Activated CD4-positive, alpha-beta T cell treated with anti-CD3 and anti-CD28 coated beads, Interleukin-2, amount 10 ng/mL, durations not matched to agents 24 days and 14 days (primary cell): ENCODE measurements around the gene B9D1. TPM values are rescaled to one million over a fixed set of nuclear protein-coding genes. Genes with fewer than 3 reads are reported as not detected.

Experiments
- DNase-seq: peaks from one replicate; pipeline ENCODE4 v3.0.0; 2022
- H3K27ac Mint-ChIP-seq: one replicate; pipeline ENCODE4 v1.8.0; 2022; ENCODE audit warnings: mild to moderate bottlenecking, mixed read lengths
- H3K27me3 Mint-ChIP-seq: one replicate; pipeline ENCODE4 v1.8.0; 2022; ENCODE audit warnings: mixed read lengths
- H3K36me3 Mint-ChIP-seq: one replicate; pipeline ENCODE4 v1.8.0; 2022; ENCODE audit warnings: low read depth, mild to moderate bottlenecking, mixed read lengths
- H3K4me1 Mint-ChIP-seq: one replicate; pipeline ENCODE4 v1.8.0; 2021; ENCODE audit warnings: mixed read lengths
- H3K4me3 Mint-ChIP-seq: one replicate; pipeline ENCODE4 v1.8.0; 2022; ENCODE audit warnings: mild to moderate bottlenecking, moderate library complexity, mixed read lengths
- H3K9me3 Mint-ChIP-seq: one replicate; pipeline ENCODE4 v1.8.0; 2021; ENCODE audit warnings: mixed read lengths
- intact Hi-C: fragments of 100-400 bp; cut with micrococcal nuclease; formaldehyde crosslinking; loops from one replicate; pipeline ENCODE4 v1.15.1; 2023
- total RNA-seq: library from RNA; stranded (reverse); gene quantifications from 2 replicates; pipeline ENCODE4 v1.2.3, GENCODE V29; 2022

The B9D1 gene
- total RNA-seq, 1 donor from 2014 or later, result 6.1 TPM

DNA sequence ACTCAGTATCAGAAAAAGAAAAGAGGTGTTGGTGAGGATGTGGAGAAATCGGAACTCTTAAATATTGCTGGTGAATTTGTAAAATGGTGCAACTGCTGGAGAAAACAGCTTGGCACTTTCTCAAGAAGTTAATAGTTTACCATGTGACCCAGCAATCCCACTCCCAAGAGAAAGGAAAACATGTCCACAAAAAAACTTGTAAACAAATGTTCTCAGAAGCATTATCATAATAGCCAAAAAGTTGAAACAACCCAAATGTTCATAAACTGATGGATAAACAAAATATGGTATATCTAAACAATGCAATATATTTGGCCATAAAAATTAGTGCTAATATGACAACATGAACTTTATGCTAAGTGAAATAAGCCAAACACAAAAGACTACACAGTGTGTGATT is 13.2 kb upstream of the B9D1 start:
- no peaks in the 10 kb centered on the region for H3K9me3 Mint-ChIP-seq
- peaks cover 40% of the 10 kb centered on the region for H3K4me1 Mint-ChIP-seq
- peak overlapping the region; percentile 40 for H3K4me3 Mint-ChIP-seq
- H3K27me3 Mint-ChIP-seq, result no peaks in the 10 kb centered on the region
- peaks cover 11% of the 10 kb centered on the region for H3K36me3 Mint-ChIP-seq
- no peak for DNase-seq
- intact Hi-C loops, result loop anchor here (5.0 kb wide), 1 partner anchor 72 kb away; no protein-coding TSS in a partner anchor
- no peak overlapping the region for H3K27ac Mint-ChIP-seq

GRCh38 chr17:19374136-19374535 is 11.6 kb upstream of the B9D1 start:
- no peak overlapping the region for H3K27ac Mint-ChIP-seq
- peaks cover 4% of the 10 kb centered on the region for H3K36me3 Mint-ChIP-seq
- H3K9me3 Mint-ChIP-seq, result no peaks in the 10 kb centered on the region
- intact Hi-C loops, result no loop called here
- no peak for DNase-seq
- H3K4me1 Mint-ChIP-seq, result peaks cover 52% of the 10 kb centered on the region
- H3K27me3 Mint-ChIP-seq, result no peaks in the 10 kb centered on the region
- H3K4me3 Mint-ChIP-seq, result no peak overlapping the region

GRCh38 chr17:19372866-19373504 is 10.5 kb upstream of the B9D1 start:
- intact Hi-C loops, result no loop called here
- H3K27ac Mint-ChIP-seq, result no peak overlapping the region

DNA sequence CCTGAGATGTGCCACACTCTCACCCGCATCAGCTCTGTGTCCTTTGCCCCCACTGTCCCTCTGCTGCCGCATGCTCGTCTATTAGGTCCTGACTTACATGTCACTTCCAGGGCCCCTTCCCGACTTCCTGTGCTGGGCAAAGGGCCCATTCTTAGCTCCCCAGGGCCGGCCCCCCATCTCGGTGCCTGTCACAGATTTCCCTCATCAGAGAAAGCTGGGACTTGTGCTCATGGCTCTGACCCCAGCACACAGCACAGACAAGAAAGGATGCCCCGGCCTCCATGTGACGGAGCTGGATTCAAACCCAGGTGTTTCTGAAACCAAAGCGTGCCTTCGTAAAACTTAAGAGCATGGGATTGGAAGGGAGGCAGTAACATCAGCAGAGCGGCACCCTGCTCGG is 9.9 kb upstream of the B9D1 start:
- H3K36me3 Mint-ChIP-seq, result peaks cover 2% of the 10 kb centered on the region
- no peaks in the 10 kb centered on the region for H3K27me3 Mint-ChIP-seq
- H3K4me1 Mint-ChIP-seq, result peaks cover 66% of the 10 kb centered on the region
- no peak overlapping the region for H3K27ac Mint-ChIP-seq
- intact Hi-C loops, result no loop called here
- no peak for DNase-seq
- no peaks in the 10 kb centered on the region for H3K9me3 Mint-ChIP-seq
- peak overlapping the region; percentile 30 for H3K4me3 Mint-ChIP-seq

More at GRCh38 chr17:19372866-19373504, 10.5 kb upstream of the B9D1 start:
- H3K9me3 Mint-ChIP-seq, result no peaks in the 10 kb centered on the region
- no peaks in the 10 kb centered on the region for H3K27me3 Mint-ChIP-seq
- peaks cover 3% of the 10 kb centered on the region for H3K36me3 Mint-ChIP-seq
- DNase-seq, result no peak
- H3K4me1 Mint-ChIP-seq, result peaks cover 63% of the 10 kb centered on the region
- H3K4me3 Mint-ChIP-seq, result no peak overlapping the region

- H3K4me3 Mint-ChIP-seq, result peak overlapping the region; percentile 30
- peaks cover 66% of the 10 kb centered on the region for H3K4me1 Mint-ChIP-seq
- H3K9me3 Mint-ChIP-seq, result no peaks in the 10 kb centered on the region
- no peaks in the 10 kb centered on the region for H3K27me3 Mint-ChIP-seq
- H3K36me3 Mint-ChIP-seq, result peaks cover 2% of the 10 kb centered on the region
- intact Hi-C loops, result no loop called here
- H3K27ac Mint-ChIP-seq, result no peak overlapping the region
- no peak for DNase-seq
Observed at GRCh38 chr17:19372011-19372370, 9.5 kb upstream of the B9D1 start.

GRCh38 chr17:19371259-19372010 is 8.9 kb upstream of the B9D1 start:
- intact Hi-C loops, result no loop called here
- H3K4me3 Mint-ChIP-seq, result peak overlapping the region; percentile 81
- DNase-seq, result no peak
- H3K27me3 Mint-ChIP-seq, result no peaks in the 10 kb centered on the region
- H3K36me3 Mint-ChIP-seq, result peaks cover 2% of the 10 kb centered on the region
- peak overlapping the region; percentile 22 for H3K27ac Mint-ChIP-seq
- H3K9me3 Mint-ChIP-seq, result no peaks in the 10 kb centered on the region
- peaks cover 64% of the 10 kb centered on the region for H3K4me1 Mint-ChIP-seq

DNA sequence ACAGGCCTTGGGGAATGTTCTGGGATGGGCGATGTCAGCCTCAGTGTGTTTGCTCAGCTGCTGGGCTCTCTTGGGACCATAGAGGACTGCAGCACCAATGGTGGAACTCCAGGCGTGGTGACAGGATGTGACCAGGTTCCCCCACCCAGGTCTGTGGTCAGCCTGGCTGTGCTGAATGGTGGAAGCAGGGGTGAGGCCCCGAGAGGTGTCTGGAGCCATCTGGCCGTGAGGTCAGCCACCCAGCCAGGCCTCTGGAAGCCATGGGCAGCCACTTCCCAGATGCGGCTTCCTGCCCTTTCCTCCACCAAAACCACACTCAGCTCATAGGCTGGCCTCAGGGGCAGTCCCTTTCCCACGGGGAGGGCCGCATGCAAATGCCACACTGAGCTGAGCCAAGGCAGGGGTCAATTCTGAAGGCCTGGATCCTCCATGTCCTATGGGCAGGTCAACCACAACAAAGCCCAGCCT is 8.0 kb upstream of the B9D1 start:
- H3K4me1 Mint-ChIP-seq, result peaks cover 61% of the 10 kb centered on the region

GRCh38 chr17:19369846-19370492 is 7.4 kb upstream of the B9D1 start:
- intact Hi-C loops, result no loop called here
- peak overlapping the region; percentile 90 for H3K27ac Mint-ChIP-seq
- DNase-seq, result peak; percentile 86
- H3K27me3 Mint-ChIP-seq, result peaks cover 2% of the 10 kb centered on the region
- peaks cover 60% of the 10 kb centered on the region for H3K4me1 Mint-ChIP-seq
- H3K9me3 Mint-ChIP-seq, result no peaks in the 10 kb centered on the region
- H3K36me3 Mint-ChIP-seq, result peaks cover 2% of the 10 kb centered on the region
- peak overlapping the region; percentile 81 for H3K4me3 Mint-ChIP-seq

More for the DNA sequence above, 8.0 kb upstream of the B9D1 start:
- Mint-ChIP-seq H3K27me3 (peaks cover 2% of the 10 kb centered on the region), H3K4me3 (peak overlapping the region; percentile 81), H3K27ac (peak overlapping the region; percentile 90), H3K9me3 (no peaks in the 10 kb centered on the region), H3K36me3 (peaks cover 2% of the 10 kb centered on the region)
- peak; percentile 78 for DNase-seq
- intact Hi-C loops, result no loop called here

- no peak for DNase-seq
- H3K4me1 Mint-ChIP-seq, result peaks cover 56% of the 10 kb centered on the region
- peaks cover 2% of the 10 kb centered on the region for H3K27me3 Mint-ChIP-seq
- no peak overlapping the region for H3K27ac Mint-ChIP-seq
- intact Hi-C loops, result no loop called here
- H3K36me3 Mint-ChIP-seq, result no peaks in the 10 kb centered on the region
- H3K9me3 Mint-ChIP-seq, result no peaks in the 10 kb centered on the region
- peak overlapping the region; percentile 81 for H3K4me3 Mint-ChIP-seq
Observed at GRCh38 chr17:19369107-19369778, 6.7 kb upstream of the B9D1 start.

DNA sequence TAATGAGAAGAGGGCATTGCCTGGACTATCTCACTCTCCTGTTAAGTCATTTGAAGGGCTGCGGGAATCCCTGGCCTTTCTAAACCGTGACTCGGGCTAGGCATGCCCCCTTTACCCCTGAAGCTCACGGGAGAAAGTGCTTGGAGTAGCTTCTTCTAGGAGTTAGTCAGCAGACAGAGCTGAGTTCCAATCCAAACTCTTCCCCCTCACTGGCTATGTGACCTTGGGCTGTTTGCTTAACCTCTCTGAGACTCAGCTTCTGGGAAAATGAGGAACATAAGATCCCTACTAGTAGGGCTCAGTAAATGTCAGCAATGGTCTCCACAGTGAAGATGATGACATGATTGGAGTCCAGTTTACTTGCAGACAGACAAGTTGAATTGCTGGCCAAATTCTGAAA is 5.7 kb upstream of the B9D1 start:
- Mint-ChIP-seq H3K27ac (no peak overlapping the region), H3K4me1 (peaks cover 56% of the 10 kb centered on the region), H3K27me3 (peaks cover 2% of the 10 kb centered on the region), H3K36me3 (no peaks in the 10 kb centered on the region), H3K4me3 (no peak overlapping the region), H3K9me3 (no peaks in the 10 kb centered on the region)
- intact Hi-C loops, result no loop called here
- DNase-seq, result no peak

DNA sequence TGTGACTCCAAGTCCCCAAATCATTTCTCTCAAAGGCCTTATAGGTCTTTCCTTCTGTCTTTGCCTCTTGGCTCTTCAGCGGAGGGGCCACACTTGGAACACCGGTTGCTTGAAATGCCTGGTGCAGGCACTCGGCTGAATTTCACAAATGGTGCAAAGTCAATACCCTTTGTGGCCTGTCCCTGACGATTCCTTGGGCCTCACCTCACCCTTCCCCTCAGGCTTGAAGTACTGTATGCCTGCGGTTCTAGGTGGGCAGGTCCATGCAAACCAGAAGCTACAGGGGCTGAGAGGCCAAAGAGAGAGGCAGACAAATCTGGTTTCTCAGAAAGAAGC is 4.1 kb upstream of the B9D1 start:
- Mint-ChIP-seq H3K36me3 (no peaks in the 10 kb centered on the region), H3K4me1 (peaks cover 50% of the 10 kb centered on the region), H3K9me3 (no peaks in the 10 kb centered on the region), H3K27me3 (peaks cover 2% of the 10 kb centered on the region), H3K4me3 (no peak overlapping the region), H3K27ac (no peak overlapping the region)
- no peak for DNase-seq
- intact Hi-C loops, result no loop called here

- H3K27ac Mint-ChIP-seq, result no peak overlapping the region
- H3K27me3 Mint-ChIP-seq, result peaks cover 5% of the 10 kb centered on the region
- no peaks in the 10 kb centered on the region for H3K9me3 Mint-ChIP-seq
- peaks cover 47% of the 10 kb centered on the region for H3K4me1 Mint-ChIP-seq
- no peaks in the 10 kb centered on the region for H3K36me3 Mint-ChIP-seq
- DNase-seq, result no peak
- intact Hi-C loops, result no loop called here
- H3K4me3 Mint-ChIP-seq, result no peak overlapping the region
Observed at GRCh38 chr17:19365833-19366636, 3.5 kb upstream of the B9D1 start.

GRCh38 chr17:19365499-19365817 is 2.9 kb upstream of the B9D1 start:
- H3K36me3 Mint-ChIP-seq, result no peaks in the 10 kb centered on the region
- intact Hi-C loops, result no loop called here
- DNase-seq, result no peak
- H3K4me3 Mint-ChIP-seq, result no peak overlapping the region
- peaks cover 42% of the 10 kb centered on the region for H3K4me1 Mint-ChIP-seq
- no peaks in the 10 kb centered on the region for H3K9me3 Mint-ChIP-seq
- H3K27me3 Mint-ChIP-seq, result peaks cover 8% of the 10 kb centered on the region
- no peak overlapping the region for H3K27ac Mint-ChIP-seq
